K562 (cell line): ENCODE measurements around the gene FHIT. TPM values are rescaled to one million over a fixed set of nuclear protein-coding genes. Genes with fewer than 3 reads are reported as not detected.

Experiments
- ATAC-seq: fragments of 200-7000 bp; cut with Tn5 transposase; 3 replicates; pipeline ENCODE4 v1.9.1; 2020; ENCODE audit warnings: moderate library complexity
- BruUV-seq: library from RNA; stranded (reverse); fragments of 400-500 nt; replicated peaks from 2 replicates; lab custom pipeline; 2021; lab: Mats Ljungman, UMichigan
- CTCF ChIA-PET: fragments of 300-600 bp; formaldehyde crosslinking; extraction: SDS; loops from one replicate; lab custom pipeline; 2021; ENCODE audit warnings: low intra/inter-chr PET ratio; lab: Yijun Ruan, JAX
- POLR2A ChIA-PET: fragments of 300-600, 350-650 bp; sonication (Branson Sonifier 250); formaldehyde crosslinking; extraction: SDS; loops from one replicate; lab custom pipeline; 2021; ENCODE audit warnings: antibody characterized with exemption, inconsistent platforms; lab: Yijun Ruan, JAX
- DNase-seq, 4 experiments: peaks; one replicate each; pipeline versions ENCODE4 v3.0.0 to v3.0.0-alpha.2; 2011 to 2018; ENCODE audit warnings: low spot score in 3 of 4, mixed read lengths in 3 of 4; ENCODE audit errors: extremely low read depth in 1 of 4
- FAIRE-seq: peaks from 2 replicates; lab custom pipeline; 2011; peaks lifted over from hg19 to GRCh38; lab: Jason Lieb, UNC
- H2AFZ ChIP-seq: 2 replicates; pipeline ENCODE4 v1.6.0; 2011; ENCODE audit warnings: low read depth, low read length, control low read depth, inconsistent platforms
- H3K27ac ChIP-seq: fragments of 200-600 bp; 3 replicates; pipeline ENCODE4 v1.8.0; 2011; ENCODE audit warnings: low read depth, mild to moderate bottlenecking, control low read depth, inconsistent platforms, low read length, moderate library complexity, mixed read lengths; ENCODE audit errors: extremely low read depth
- H3K27me3 ChIP-seq, 2 experiments: fragments of 300-600 bp in 1 of 2; 2 replicates in 1 of 2; 3 replicates in 1 of 2; pipeline versions ENCODE4 v1.6.0 to v1.8.0; 2011; ENCODE audit warnings: inconsistent platforms in 2 of 2, low read length in 2 of 2, mild to moderate bottlenecking in 1 of 2, mixed read lengths in 1 of 2, moderate library complexity in 1 of 2; ENCODE audit not compliant: control insufficient read depth in 2 of 2, insufficient read depth in 2 of 2
- H3K36me3 ChIP-seq: fragments of 300-600 bp; 3 replicates; pipeline ENCODE4 v1.8.0; 2011; ENCODE audit warnings: mild to moderate bottlenecking, low read length, inconsistent platforms; ENCODE audit not compliant: control insufficient read depth, insufficient read depth
- H3K4me1 ChIP-seq, 2 experiments: fragments of 200-600 bp in 1 of 2; replicated peaks in 1 of 2; 2 replicates in 1 of 2; 3 replicates in 1 of 2; pipeline versions ENCODE4 v1.5.1 to v1.8.0; 2011; ENCODE audit warnings: inconsistent platforms in 2 of 2, low read length in 2 of 2, mild to moderate bottlenecking in 1 of 2, mixed read lengths in 1 of 2, moderate library complexity in 1 of 2; ENCODE audit not compliant: control insufficient read depth in 2 of 2, insufficient read depth in 2 of 2
- H3K4me2 ChIP-seq: 2 replicates; pipeline ENCODE4 v1.6.1; 2011; ENCODE audit warnings: low read length, control low read depth, inconsistent platforms, mixed read lengths; ENCODE audit not compliant: insufficient read depth
- H3K4me3 ChIP-seq: fragments of 200-600 bp; sonication (generic), shearing (Covaris generic); 2 replicates; pipeline ENCODE4 v1.5.1; 2016; ENCODE audit warnings: control low read depth, inconsistent platforms
- H3K79me2 ChIP-seq: fragments of 200-600 bp; 3 replicates; pipeline ENCODE4 v1.8.0; 2011; ENCODE audit warnings: low read length, inconsistent platforms; ENCODE audit not compliant: control insufficient read depth, insufficient read depth
- H3K9ac ChIP-seq, 2 experiments: 2 replicates each; pipeline versions ENCODE4 v1.6.0 to v1.6.1; 2011; ENCODE audit warnings: low read depth in 2 of 2, low read length in 2 of 2, control low read depth in 1 of 2, inconsistent platforms in 1 of 2, mild to moderate bottlenecking in 1 of 2, mixed read lengths in 1 of 2; ENCODE audit not compliant: insufficient read depth in 1 of 2
- H3K9me1 ChIP-seq: one replicate; pipeline ENCODE4 v1.6.0; 2011; ENCODE audit warnings: inconsistent platforms, mild to moderate bottlenecking, low read length, moderate library complexity; ENCODE audit not compliant: control insufficient read depth, insufficient read depth
- H3K9me3 ChIP-seq: replicated peaks from 2 replicates; pipeline ENCODE4 v1.5.1; 2011; ENCODE audit warnings: low read depth, low read length, inconsistent platforms; ENCODE audit not compliant: control insufficient read depth, insufficient read depth
- H4K20me1 ChIP-seq: replicated peaks from 2 replicates; pipeline ENCODE4 v1.6.1; 2011; ENCODE audit warnings: low read length, inconsistent platforms, mixed read lengths; ENCODE audit not compliant: control insufficient read depth, insufficient read depth
- ARID2 ChIP-seq: fragments of 450-650 bp; IDR thresholded peaks from 2 replicates; pipeline ENCODE4 v1.6.1; 2017; ENCODE audit warnings: antibody characterized with exemption, mild to moderate bottlenecking
- BHLHE40 ChIP-seq: IDR thresholded peaks from 2 replicates; pipeline ENCODE4 v1.6.1; 2011; ENCODE audit warnings: low read length, improper control_type of control experiment
- CREB3 ChIP-seq: fragments of 450-650 bp; conservative IDR thresholded peaks from 2 replicates; pipeline ENCODE4 v1.6.1; 2016; ENCODE audit warnings: missing genetic modification characterization, low read depth, mild to moderate bottlenecking, missing compliant biosample characterization, moderate library complexity
- FOSL1 ChIP-seq: fragments of 200-800 bp; sonication (Bioruptor generic); conservative IDR thresholded peaks from 2 replicates; pipeline ENCODE4 v1.6.1; 2016; ENCODE audit warnings: missing genetic modification characterization, missing compliant biosample characterization
- JUND ChIP-seq, 2 experiments: IDR thresholded peaks; 2 replicates in 1 of 2; 3 replicates in 1 of 2; pipeline ENCODE4 v1.6.1; 2011; ENCODE audit warnings: borderline replicate concordance in 2 of 2, low read depth in 2 of 2, low read length in 2 of 2, improper control_type of control experiment in 1 of 2, missing biosample characterization in 1 of 2, missing genetic modification characterization in 1 of 2, missing genetic modification reagents in 1 of 2
- ZNF41 ChIP-seq: fragments of 250-450 bp; sonication (Bioruptor Pico); conservative IDR thresholded peaks from 2 replicates; pipeline ENCODE4 v1.4.0; 2020; ENCODE audit warnings: mild to moderate bottlenecking
- WGBS: fragments of 100-300 bp; shearing (Covaris generic); methylation state at CpG from one replicate; pipeline ENCODE4 v1.1.6; 2016; ENCODE audit warnings: low coverage, mixed read lengths; ENCODE audit not compliant: insufficient coverage; ENCODE audit errors: missing lambda C conversion rate; 5-methylcytosine and 5-hydroxymethylcytosine counted together
- in situ Hi-C: fragments of 300-500 bp; cut with MboI; formaldehyde crosslinking; loops from 4 replicates; pipeline ENCODE4 v1.15.0; 2018; ENCODE audit warnings: inconsistent platforms, mixed read lengths
- intact Hi-C: fragments of 100-400 bp; cut with micrococcal nuclease; formaldehyde crosslinking; loops from 2 replicates; pipeline ENCODE4 v1.14.2; 2022
- polyA plus RNA-seq, 8 experiments: library from polyadenylated mRNA; depleted of rRNA in 4 of 8; stranded (reverse) in 5 of 8; unstranded in 3 of 8; fragments of >200 nt; fragmentation: Nextera tagmentation in 2 of 8; fragmentation: Illumina TruSeq in 1 of 8; extraction: Ambion mirVana in 2 of 8; extraction: Trizol in 1 of 8; gene quantifications; 2 replicates each; pipeline versions ENCODE4 v1.2.1 to v1.2.3, GENCODE V29; 2011 to 2014; ENCODE audit warnings: inconsistent platforms in 1 of 8, missing spikeins in 1 of 8
- total RNA-seq, 7 experiments: library from RNA; depleted of rRNA in 6 of 7; stranded (reverse); fragments of >200 nt in 6 of 7; fragmentation: Illumina TruSeq in 2 of 7; extraction: Trizol in 2 of 7; gene quantifications; 2 replicates each; pipeline versions ENCODE4 v1.2.1 to v1.2.3, GENCODE V29; 2011 to 2021; ENCODE audit warnings: low replicate concordance in 1 of 7
- TF ChIP-seq, protein P1 (sequence below), 2 experiments: fragments of 450-650 bp in 1 of 2; sonication (generic) in 1 of 2; formaldehyde crosslinking in 1 of 2; IDR thresholded peaks in 1 of 2; conservative IDR thresholded peaks in 1 of 2; 2 replicates each; pipeline versions ENCODE4 v1.6.1 to v1.8.1; 2016 to 2023; ENCODE audit warnings: mild to moderate bottlenecking in 2 of 2, moderate library complexity in 2 of 2, inconsistent platforms in 1 of 2, missing genetic modification reagents in 1 of 2

Gene FHIT
- total and polyA plus RNA-seq, 9 of the 15 experiments (the other 6 are each of a cell fraction or from before 2014, with no cell fraction given) = 1.7 to 9.1 (median 4.3) TPM

- Histone ChIP-seq H3K79me2 (no peaks in the 10 kb centered on the region; the same call in 2 of the 3 replicates), H3K9me3 (no peaks in the 10 kb centered on the region), H3K4me2 (no peak overlapping the region), H3K9ac (no peak overlapping the region), H3K27ac (no peak overlapping the region), H3K9me1 (no peaks in the 10 kb centered on the region), H3K27me3 (no peaks in the 10 kb centered on the region), H3K36me3 (no peaks in the 10 kb centered on the region), H4K20me1 (no peaks in the 10 kb centered on the region), H2AFZ (no peak overlapping the region), H3K4me3 (no peak overlapping the region), H3K4me1 (no peaks in the 10 kb centered on the region)
- no TSS peak for BruUV-seq
- CTCF ChIA-PET = no interaction called here
- in situ Hi-C loops (no loop called here), intact Hi-C loops (no loop called here)
- no peak for FAIRE-seq
- no peak for ATAC-seq
- no peak for DNase-seq
- TF ChIP-seq CREB3 (tag) (no peak), BHLHE40 (no peak), JUND (IDR thresholded peaks at IDR 0.05; ENCODE audit: borderline replicate concordance, low read depth, low read length) (peak; percentile 41; the same call in 1 of the 2 replicates), JUND (tag; IDR thresholded peaks at IDR 0.05; ENCODE audit: borderline replicate concordance, low read depth, low read length) (no peak), ARID2 (no peak), FOSL1 (peak; percentile 79), ZNF41 (CRISPR knock-in tag) (no peak)
- TF ChIP-seq, protein P1, sequence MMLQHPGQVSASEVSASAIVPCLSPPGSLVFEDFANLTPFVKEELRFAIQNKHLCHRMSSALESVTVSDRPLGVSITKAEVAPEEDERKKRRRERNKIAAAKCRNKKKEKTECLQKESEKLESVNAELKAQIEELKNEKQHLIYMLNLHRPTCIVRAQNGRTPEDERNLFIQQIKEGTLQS (IDR thresholded peaks at IDR 0.05) = peak; percentile 38; the same call in 1 of the 2 replicates
- TF ChIP-seq, protein P1 (CRISPR knock-in tag; conservative IDR thresholded peaks at IDR 0.05) = no peak
- WGBS = 0% methylated on average over 2 of the region's 2 CpGs
- POLR2A ChIA-PET = no interaction called here
These were observed 69.4 kb downstream of the FHIT start for GRCh38 chr3:61181874-61182273.
